NCI-H748 (cell line): ENCODE data around the gene DDT.
"Not testable (repeated sequence)": the region's sequence is repeated elsewhere in the genome, so short reads cannot be mapped to it uniquely, and the experiment has no call there.

ENCODE experiments used
- DNase-seq: peaks from one replicate; lab custom pipeline; 2025; ENCODE audit not compliant: unreplicated experiment; lab: John Stamatoyannopoulos, UW

Gene DDT

GRCh38 chr22:23953485-23953884, 20.8 kb downstream of the DDT start:
- DNase-seq = not testable (repeated sequence)

GRCh38 chr22:23952794-23953405, 21.3 kb downstream of the DDT start:
- DNase-seq = not testable (repeated sequence)

GRCh38 chr22:23951383-23951782, 22.9 kb downstream of the DDT start:
- not testable (repeated sequence) for DNase-seq

GRCh38 chr22:23949764-23950163, 24.5 kb downstream of the DDT start:
- DNase-seq = not testable (repeated sequence)

- not testable (repeated sequence) for DNase-seq
Observed at GRCh38 chr22:23947391-23947790, 26.9 kb downstream of the DDT start.

GRCh38 chr22:23940166-23940565, 34.1 kb downstream of the DDT start:
- not testable (repeated sequence) for DNase-seq

- DNase-seq = no peak
Observed at GRCh38 chr22:23939017-23939357, 35.3 kb downstream of the DDT start.

GRCh38 chr22:23938328-23939016, 35.8 kb downstream of the DDT start:
- DNase-seq = no peak

- DNase-seq = no peak
Observed at GRCh38 chr22:23926561-23926960, 47.7 kb downstream of the DDT start.

GRCh38 chr22:23925020-23925606, 49.1 kb downstream of the DDT start:
- DNase-seq = no peak

- DNase-seq = no peak
Observed at GRCh38 chr22:23922921-23923320, 51.3 kb downstream of the DDT start.

- not testable (repeated sequence) for DNase-seq
Observed at GRCh38 chr22:23921586-23922201, 52.5 kb downstream of the DDT start.
